ENCODE data around the gene KRT75. TPM values are rescaled to one million over a fixed set of nuclear protein-coding genes. Genes with fewer than 3 reads are reported as not detected.

The KRT75 gene
- total RNA-seq, 1 experiment from 2014 or later: not detected

DNA sequence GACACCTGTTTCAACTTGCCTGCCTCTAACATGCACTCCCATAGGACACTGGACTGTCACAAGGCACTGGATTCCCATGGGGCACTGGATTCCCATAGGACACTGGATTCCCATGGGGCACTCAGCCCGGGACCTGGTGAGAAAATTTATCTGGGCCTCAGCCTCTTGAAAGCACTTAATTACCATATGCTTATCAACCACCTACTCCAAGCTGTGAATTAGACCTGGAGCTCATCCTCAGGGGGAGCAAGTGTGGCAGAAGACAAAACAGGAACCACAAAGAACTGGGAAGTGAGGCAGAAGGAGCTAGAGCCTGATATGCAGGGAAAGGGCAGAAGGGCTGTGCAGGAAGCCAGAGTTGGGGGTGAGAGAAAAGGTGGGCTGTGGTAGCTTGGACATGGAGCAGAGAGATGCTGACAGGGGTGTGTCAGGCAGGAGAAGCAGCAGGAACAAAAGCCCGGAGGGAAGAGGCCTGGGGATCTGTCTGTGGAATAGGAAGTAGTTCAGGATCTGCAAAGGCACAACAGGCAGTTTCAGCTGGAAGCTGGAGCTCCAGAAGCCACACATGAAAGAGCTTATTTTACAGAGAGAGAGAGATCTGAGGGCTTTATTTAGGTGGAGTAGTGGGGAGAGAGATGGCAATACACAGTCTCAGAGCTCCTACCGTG lies 31.2 kb downstream of the KRT75 start:
- Mint-ChIP-seq H3K36me3 (no peaks in the 10 kb centered on the region), H3K4me1 (peaks cover 9% of the 10 kb centered on the region), H3K27me3 (ENCODE audit: low read depth) (no peaks in the 10 kb centered on the region; the same call in 1 of the 2 replicates), H3K4me3 (no peak overlapping the region), H3K9me3 (peaks cover under 1% of the 10 kb centered on the region; the same call in 1 of the 2 replicates), H3K27ac (no peak overlapping the region; the same call in 1 of the 2 replicates)
- TF ChIP-seq, protein P1, sequence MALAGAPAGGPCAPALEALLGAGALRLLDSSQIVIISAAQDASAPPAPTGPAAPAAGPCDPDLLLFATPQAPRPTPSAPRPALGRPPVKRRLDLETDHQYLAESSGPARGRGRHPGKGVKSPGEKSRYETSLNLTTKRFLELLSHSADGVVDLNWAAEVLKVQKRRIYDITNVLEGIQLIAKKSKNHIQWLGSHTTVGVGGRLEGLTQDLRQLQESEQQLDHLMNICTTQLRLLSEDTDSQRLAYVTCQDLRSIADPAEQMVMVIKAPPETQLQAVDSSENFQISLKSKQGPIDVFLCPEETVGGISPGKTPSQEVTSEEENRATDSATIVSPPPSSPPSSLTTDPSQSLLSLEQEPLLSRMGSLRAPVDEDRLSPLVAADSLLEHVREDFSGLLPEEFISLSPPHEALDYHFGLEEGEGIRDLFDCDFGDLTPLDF (CRISPR knock-in tag; IDR thresholded peaks at IDR 0.05): no peak
- TF ChIP-seq ZNF219 (CRISPR knock-in tag; IDR thresholded peaks at IDR 0.05; ENCODE audit: borderline replicate concordance): no peak
- TF ChIP-seq ZNF317 (CRISPR knock-in tag; IDR thresholded peaks at IDR 0.05; ENCODE audit: borderline replicate concordance, low read depth): no peak
- TF ChIP-seq MXD4 (CRISPR knock-in tag; IDR thresholded peaks at IDR 0.05; ENCODE audit: borderline replicate concordance): no peak
- no peak for TF ChIP-seq JUN (CRISPR knock-in tag; IDR thresholded peaks at IDR 0.05)
- TF ChIP-seq, protein P2, sequence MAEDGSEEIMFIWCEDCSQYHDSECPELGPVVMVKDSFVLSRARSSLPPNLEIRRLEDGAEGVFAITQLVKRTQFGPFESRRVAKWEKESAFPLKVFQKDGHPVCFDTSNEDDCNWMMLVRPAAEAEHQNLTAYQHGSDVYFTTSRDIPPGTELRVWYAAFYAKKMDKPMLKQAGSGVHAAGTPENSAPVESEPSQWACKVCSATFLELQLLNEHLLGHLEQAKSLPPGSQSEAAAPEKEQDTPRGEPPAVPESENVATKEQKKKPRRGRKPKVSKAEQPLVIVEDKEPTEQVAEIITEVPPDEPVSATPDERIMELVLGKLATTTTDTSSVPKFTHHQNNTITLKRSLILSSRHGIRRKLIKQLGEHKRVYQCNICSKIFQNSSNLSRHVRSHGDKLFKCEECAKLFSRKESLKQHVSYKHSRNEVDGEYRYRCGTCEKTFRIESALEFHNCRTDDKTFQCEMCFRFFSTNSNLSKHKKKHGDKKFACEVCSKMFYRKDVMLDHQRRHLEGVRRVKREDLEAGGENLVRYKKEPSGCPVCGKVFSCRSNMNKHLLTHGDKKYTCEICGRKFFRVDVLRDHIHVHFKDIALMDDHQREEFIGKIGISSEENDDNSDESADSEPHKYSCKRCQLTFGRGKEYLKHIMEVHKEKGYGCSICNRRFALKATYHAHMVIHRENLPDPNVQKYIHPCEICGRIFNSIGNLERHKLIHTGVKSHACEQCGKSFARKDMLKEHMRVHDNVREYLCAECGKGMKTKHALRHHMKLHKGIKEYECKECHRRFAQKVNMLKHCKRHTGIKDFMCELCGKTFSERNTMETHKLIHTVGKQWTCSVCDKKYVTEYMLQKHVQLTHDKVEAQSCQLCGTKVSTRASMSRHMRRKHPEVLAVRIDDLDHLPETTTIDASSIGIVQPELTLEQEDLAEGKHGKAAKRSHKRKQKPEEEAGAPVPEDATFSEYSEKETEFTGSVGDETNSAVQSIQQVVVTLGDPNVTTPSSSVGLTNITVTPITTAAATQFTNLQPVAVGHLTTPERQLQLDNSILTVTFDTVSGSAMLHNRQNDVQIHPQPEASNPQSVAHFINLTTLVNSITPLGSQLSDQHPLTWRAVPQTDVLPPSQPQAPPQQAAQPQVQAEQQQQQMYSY (CRISPR knock-in tag; IDR thresholded peaks at IDR 0.05): peak; percentile 86
- no peak for TF ChIP-seq RORB (CRISPR knock-in tag; IDR thresholded peaks at IDR 0.05)
- TF ChIP-seq NFYB (CRISPR knock-in tag; conservative IDR thresholded peaks at IDR 0.05; ENCODE audit: low read depth): no peak
- no peak for DNase-seq (ENCODE audit: low spot score)
- ATAC-seq: peak; percentile 51
- ChIA-PET CTCF (interaction anchor here (0.8 to 2.2 kb wide), 13 partner anchors 11 to 578 kb away, joined by 3 to 10 read pairs (median 4); no protein-coding TSS in a partner anchor), POLR2A (no interaction called here)

DNA sequence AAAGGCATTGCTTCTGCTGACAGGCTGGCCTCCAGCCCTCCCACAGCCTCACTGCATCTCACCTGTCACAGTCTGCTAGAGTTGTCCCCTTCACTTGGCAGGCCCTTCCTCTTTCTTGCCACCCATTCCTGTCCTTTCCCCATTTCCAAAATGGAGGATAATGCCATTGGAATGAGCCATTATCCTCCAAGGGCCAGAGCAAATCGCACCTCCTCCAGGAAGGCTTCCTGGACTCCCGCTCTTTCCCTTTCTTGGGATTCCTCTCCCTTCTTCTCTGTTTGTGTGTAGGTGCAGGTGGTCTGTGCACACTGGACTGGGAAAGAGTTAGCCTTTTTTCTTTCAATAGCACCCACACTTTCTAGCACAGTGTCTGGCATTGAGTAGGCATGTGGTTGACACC lies 31.8 kb downstream of the KRT75 start:
- Mint-ChIP-seq H3K4me3 (no peak overlapping the region), H3K36me3 (no peaks in the 10 kb centered on the region), H3K27me3 (ENCODE audit: low read depth) (no peaks in the 10 kb centered on the region; the same call in 1 of the 2 replicates), H3K9me3 (no peaks in the 10 kb centered on the region), H3K27ac (no peak overlapping the region), H3K4me1 (peaks cover 9% of the 10 kb centered on the region)
- DNase-seq (ENCODE audit: low spot score) (no peak), ATAC-seq (no peak)
- CTCF ChIA-PET: interaction anchor here (0.8 to 2.2 kb wide), 13 partner anchors 11 to 477 kb away, joined by 3 to 10 read pairs (median 4); no protein-coding TSS in a partner anchor
- POLR2A ChIA-PET: interaction anchor here (0.5 kb wide), 1 partner anchor 599 kb away, joined by 4 read pairs; no protein-coding TSS in a partner anchor
- TF ChIP-seq ESRRA (CRISPR knock-in tag; IDR thresholded peaks at IDR 0.05; ENCODE audit: borderline replicate concordance) (no peak), ELF4 (CRISPR knock-in tag; IDR thresholded peaks at IDR 0.05; ENCODE audit: low read depth) (no peak), OVOL2 (CRISPR knock-in tag; IDR thresholded peaks at IDR 0.05; ENCODE audit: borderline replicate concordance) (no peak), ZNF416 (CRISPR knock-in tag; IDR thresholded peaks at IDR 0.05) (no peak), ZNF263 (CRISPR knock-in tag; IDR thresholded peaks at IDR 0.05; ENCODE audit: low read depth) (no peak), RELA (CRISPR knock-in tag; IDR thresholded peaks at IDR 0.05; ENCODE audit: borderline replicate concordance) (no peak), ATF1 (CRISPR knock-in tag; IDR thresholded peaks at IDR 0.05) (no peak), TEAD4 (CRISPR knock-in tag; IDR thresholded peaks at IDR 0.05) (no peak)
- TF ChIP-seq, protein P3, sequence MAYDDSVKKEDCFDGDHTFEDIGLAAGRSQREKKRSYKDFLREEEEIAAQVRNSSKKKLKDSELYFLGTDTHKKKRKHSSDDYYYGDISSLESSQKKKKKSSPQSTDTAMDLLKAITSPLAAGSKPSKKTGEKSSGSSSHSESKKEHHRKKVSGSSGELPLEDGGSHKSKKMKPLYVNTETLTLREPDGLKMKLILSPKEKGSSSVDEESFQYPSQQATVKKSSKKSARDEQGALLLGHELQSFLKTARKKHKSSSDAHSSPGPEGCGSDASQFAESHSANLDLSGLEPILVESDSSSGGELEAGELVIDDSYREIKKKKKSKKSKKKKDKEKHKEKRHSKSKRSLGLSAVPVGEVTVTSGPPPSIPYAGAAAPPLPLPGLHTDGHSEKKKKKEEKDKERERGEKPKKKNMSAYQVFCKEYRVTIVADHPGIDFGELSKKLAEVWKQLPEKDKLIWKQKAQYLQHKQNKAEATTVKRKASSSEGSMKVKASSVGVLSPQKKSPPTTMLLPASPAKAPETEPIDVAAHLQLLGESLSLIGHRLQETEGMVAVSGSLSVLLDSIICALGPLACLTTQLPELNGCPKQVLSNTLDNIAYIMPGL (CRISPR knock-in tag; IDR thresholded peaks at IDR 0.05): no peak
- TF ChIP-seq, protein P4, sequence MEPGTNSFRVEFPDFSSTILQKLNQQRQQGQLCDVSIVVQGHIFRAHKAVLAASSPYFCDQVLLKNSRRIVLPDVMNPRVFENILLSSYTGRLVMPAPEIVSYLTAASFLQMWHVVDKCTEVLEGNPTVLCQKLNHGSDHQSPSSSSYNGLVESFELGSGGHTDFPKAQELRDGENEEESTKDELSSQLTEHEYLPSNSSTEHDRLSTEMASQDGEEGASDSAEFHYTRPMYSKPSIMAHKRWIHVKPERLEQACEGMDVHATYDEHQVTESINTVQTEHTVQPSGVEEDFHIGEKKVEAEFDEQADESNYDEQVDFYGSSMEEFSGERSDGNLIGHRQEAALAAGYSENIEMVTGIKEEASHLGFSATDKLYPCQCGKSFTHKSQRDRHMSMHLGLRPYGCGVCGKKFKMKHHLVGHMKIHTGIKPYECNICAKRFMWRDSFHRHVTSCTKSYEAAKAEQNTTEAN (CRISPR knock-in tag; IDR thresholded peaks at IDR 0.05): no peak
- TF ChIP-seq, protein P5, sequence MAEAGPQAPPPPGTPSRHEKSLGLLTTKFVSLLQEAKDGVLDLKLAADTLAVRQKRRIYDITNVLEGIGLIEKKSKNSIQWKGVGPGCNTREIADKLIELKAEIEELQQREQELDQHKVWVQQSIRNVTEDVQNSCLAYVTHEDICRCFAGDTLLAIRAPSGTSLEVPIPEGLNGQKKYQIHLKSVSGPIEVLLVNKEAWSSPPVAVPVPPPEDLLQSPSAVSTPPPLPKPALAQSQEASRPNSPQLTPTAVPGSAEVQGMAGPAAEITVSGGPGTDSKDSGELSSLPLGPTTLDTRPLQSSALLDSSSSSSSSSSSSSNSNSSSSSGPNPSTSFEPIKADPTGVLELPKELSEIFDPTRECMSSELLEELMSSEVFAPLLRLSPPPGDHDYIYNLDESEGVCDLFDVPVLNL (CRISPR knock-in tag; IDR thresholded peaks at IDR 0.05; ENCODE audit: borderline replicate concordance, low read depth): no peak
